VCaP (cell line): Measurements from ENCODE around the gene MUC20.
"Not testable (repeated sequence)": the region's sequence is repeated elsewhere in the genome, so short reads cannot be mapped to it uniquely, and the experiment has no call there.

Source experiments
- H3K27ac ChIP-seq: fragments of 450-650 bp; 2 replicates; pipeline ENCODE4 v1.5.1; 2017
- TF ChIP-seq, protein P1 (sequence below): fragments of 450-650 bp; conservative IDR thresholded peaks from 2 replicates; pipeline ENCODE4 v1.5.1; 2017; ENCODE audit warnings: mild to moderate bottlenecking, moderate library complexity

MUC20 gene

DNA sequence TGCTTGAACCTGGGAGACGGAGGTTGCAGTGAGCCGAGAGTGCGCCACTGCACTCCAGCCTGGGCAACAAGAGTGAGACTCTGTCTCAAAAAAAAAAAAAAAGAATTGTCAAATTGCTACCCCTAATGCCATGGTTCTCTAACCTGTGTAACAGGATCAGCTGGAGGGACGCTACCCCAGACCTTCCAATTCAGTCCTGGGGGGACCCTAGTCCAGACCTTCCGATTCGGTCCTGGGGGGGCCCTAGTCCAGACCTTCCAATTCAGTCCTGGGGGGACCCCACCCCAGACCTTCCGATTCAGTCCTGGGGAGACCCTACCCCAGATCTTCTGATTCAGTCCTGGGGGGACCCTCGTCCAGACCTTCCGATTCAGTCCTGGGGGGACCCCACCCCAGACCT lies 29.8 kb upstream of the MUC20 start:
- TF ChIP-seq, protein P1, sequence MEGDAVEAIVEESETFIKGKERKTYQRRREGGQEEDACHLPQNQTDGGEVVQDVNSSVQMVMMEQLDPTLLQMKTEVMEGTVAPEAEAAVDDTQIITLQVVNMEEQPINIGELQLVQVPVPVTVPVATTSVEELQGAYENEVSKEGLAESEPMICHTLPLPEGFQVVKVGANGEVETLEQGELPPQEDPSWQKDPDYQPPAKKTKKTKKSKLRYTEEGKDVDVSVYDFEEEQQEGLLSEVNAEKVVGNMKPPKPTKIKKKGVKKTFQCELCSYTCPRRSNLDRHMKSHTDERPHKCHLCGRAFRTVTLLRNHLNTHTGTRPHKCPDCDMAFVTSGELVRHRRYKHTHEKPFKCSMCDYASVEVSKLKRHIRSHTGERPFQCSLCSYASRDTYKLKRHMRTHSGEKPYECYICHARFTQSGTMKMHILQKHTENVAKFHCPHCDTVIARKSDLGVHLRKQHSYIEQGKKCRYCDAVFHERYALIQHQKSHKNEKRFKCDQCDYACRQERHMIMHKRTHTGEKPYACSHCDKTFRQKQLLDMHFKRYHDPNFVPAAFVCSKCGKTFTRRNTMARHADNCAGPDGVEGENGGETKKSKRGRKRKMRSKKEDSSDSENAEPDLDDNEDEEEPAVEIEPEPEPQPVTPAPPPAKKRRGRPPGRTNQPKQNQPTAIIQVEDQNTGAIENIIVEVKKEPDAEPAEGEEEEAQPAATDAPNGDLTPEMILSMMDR = no peak
- no peak overlapping the region for H3K27ac ChIP-seq

DNA sequence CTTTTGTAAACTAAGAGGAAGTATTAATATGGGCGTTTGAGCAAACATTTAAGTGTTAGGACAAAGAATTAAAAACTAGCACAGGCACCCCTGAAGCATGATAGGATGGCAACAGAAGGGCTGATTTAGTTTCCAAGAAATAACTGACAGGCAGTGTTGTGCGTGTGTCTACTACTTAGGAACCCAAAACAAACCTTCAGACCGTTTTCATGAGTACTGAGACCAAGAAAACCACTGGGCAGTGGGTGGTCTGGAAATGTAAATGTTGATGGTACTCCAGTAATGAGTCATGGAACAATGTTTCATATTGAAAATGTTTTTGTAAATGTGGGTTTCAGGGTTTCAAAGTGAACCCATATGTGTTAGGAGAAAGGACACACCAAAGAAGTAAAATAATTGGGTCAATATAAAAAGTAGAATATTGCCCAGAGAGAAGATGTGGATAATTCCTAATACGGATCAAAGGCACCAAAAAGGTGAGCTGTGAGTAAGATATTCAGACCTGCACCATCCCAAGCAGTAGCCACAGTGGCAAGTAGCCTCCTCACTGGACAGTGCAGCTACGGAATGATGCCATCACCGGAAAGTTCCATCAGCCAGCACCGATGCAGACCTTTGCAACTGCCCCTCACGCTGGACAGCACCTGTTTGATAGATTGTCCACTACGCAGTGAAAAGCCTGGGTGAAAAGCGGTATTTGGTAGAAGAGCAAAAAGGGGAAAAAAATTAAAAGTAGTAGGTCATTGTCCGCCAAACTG lies 29.0 kb upstream of the MUC20 start:
- not testable (repeated sequence) for H3K27ac ChIP-seq

DNA sequence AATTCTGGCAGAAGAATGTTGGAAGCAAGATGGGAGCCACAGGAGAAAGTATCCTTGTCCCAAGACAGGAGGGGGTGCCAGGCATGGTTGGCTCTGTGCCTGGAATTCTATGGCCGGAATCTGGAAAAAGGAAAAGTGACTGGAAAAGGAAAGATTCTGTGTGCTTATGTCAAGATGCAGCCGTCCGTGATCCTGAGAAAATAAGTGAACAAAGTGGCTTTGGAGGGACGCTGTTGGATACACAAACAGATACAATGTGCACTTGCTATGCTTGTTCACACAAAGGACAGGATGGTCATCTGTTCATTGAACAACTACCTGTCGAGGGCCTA lies 28.5 kb upstream of the MUC20 start:
- TF ChIP-seq, protein P1 = no peak
- H3K27ac ChIP-seq = no peak overlapping the region

DNA sequence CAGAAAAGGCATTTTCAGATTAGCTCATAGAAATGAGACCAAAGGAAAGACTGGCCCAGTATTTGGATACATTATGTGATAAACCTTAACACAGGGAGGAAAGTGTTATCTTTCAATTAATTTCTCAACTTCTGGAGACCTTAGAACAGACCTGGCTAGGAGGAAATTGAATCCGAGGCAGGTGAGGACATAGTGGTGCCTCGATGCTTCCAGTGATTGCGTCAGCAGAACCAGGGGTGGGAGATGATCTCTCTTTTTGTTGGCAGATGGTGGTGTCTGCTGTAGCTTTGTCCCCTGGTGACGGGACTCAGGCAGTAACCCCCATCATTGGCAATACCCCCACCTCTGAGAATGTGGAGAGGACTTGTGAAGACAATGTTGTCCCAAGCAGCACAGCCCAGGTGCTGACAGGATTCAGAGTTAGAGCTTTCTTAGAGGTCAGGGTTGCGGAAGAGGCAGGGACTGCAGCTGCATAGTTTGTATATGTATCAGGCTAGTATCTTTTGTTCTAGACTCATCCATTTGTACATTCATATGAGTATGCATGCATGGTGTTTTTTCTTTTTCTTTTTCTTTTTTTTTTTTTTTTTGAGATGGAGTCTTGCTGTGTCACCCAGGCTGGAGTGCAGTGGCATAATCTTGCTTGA lies 27.9 kb upstream of the MUC20 start:
- TF ChIP-seq, protein P1 = no peak
- H3K27ac ChIP-seq = no peak overlapping the region

DNA sequence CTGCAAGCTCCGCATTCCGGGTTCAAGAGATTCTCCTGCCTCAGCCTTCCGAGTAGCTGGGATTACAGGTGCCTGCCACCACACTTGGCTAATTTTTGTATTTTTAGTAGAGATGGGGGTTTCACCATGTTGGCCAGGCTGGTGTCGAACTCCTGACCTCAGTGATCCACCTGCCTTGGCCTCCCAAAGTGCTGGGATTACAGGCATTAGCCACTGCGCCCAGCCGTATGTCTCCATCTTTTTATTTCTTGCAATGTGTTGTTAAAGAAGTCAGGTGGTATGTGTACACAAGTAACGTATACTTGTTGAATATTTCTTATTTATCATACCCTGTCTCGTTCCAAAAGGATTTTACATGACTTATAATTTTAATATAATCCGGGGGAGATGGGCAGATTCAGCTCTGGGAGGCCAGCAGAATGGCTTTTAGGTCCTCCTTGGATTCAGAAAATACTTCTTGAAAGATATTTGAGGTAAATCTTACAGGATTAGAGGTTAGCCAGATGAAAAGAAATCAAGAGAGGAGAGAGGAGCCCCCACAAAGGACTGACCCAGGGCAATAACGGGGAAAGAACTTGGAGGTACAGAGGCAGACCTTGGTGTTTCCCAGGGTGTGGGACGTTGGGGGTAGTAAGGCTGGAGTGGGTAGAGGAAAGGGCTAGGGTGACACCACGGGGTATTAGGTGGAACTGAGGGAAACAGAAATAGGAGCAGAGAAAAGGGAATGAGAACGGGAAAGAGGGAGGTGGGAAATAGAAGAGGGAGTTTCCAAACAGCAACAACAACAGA lies 27.2 kb upstream of the MUC20 start:
- TF ChIP-seq, protein P1 = no peak
- no peak overlapping the region for H3K27ac ChIP-seq

DNA sequence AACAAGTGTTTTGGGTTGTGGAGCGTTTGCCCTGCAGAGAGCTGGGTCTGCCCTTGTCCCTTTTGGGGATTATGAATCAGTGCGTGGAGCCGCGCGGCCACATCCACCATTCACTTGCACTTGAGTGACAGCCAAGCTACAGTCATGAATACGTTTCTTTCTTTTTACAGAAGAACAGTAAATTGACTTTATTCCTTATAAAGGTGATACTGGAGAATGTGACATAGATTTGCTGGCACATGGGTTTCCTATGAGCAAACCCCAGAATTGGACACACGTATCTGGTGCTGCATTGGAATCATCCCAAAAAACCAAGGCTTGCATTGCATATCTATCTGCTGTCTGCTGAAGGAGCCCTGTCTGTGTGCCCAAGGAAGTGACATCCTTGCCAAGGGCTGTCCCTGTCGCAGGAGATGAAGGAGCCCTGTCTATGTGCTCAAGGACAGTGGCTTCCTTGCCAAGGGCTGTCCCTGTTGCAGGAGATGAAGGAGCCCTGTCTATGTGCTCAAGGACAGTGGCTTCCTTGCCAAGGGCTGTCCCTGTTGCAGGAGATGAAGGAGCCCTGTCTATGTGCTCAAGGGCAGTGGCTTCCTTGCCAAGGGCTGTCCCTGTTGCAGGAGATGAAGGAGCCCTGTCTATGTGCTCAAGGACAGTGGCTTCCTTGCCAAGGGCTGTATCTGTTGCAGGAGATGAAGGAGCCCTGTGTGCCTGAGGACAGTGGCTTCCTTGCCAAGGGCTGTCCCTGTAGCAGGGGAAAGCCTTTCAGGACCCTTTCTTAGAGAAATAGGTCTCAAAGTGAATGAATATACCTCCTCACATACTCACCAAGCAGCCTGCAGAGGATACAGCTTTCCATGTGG lies 26.3 kb upstream of the MUC20 start:
- not testable (repeated sequence) for H3K27ac ChIP-seq

DNA sequence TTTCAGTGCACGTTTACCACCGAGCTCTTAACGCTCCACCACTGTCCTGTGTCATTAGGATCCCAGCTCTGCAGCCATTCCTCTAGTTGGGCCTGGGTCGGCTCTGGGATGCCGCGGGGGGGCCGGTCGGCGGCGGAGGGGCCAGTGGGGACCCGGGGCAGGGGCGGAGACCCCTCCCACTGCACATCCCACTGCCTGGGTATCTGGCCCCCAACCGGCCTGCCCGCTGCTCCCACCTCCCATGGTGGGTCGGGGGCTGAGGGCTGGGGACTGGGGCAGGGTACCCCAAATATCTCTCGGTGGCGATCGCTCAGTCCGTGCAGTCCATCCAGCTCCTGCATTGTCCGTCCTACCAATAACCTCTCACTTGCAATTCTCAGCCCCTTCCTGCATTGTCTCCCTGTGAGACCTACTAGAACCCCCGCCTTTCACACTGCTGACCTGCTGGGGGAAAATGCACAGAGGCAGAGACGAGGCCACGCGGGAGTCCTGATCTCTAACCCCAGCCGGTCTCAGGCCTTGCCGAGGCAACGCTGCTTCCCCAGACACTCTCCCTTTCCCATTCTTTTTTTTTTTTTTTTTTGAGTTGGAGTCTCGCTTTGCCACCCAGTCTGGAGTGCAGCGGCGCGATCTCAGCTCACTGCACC lies 24.0 kb upstream of the MUC20 start:
- peak overlapping the region; percentile 7; the same call in 1 of the 2 replicates for H3K27ac ChIP-seq

More for the DNA sequence above, 24.0 kb upstream of the MUC20 start:
- TF ChIP-seq, protein P1 = no peak
